Parathyroid adenoma (tissue), 2 donors: ENCODE measurements around the gene SMC2.

Experiments
- H2AFZ ChIP-seq: fragments of 300-600 bp; sonication (generic); one replicate; pipeline ENCODE4 v1.7.0; 2017; ENCODE audit warnings: antibody characterized with exemption, mild to moderate bottlenecking
- H3K27ac ChIP-seq: fragments of 300-600 bp; sonication (generic); one replicate; pipeline ENCODE4 v1.7.0; 2017
- H3K27me3 ChIP-seq: fragments of 300-600 bp; sonication (generic); one replicate; pipeline ENCODE4 v1.7.0; 2017; ENCODE audit warnings: low read length; ENCODE audit not compliant: control insufficient read depth, insufficient read depth
- H3K36me3 ChIP-seq: fragments of 300-600 bp; sonication (generic); one replicate; pipeline ENCODE4 v1.7.0; 2017; ENCODE audit warnings: low read length; ENCODE audit not compliant: control insufficient read depth, insufficient read depth
- H3K4me1 ChIP-seq: fragments of 300-600 bp; sonication (generic); one replicate; pipeline ENCODE4 v1.7.0; 2017; ENCODE audit warnings: control low read depth
- H3K4me2 ChIP-seq: fragments of 300-600 bp; sonication (generic); one replicate; pipeline ENCODE4 v1.7.0; 2017; ENCODE audit warnings: low read length
- H3K4me3 ChIP-seq: fragments of 300-600 bp; sonication (generic); one replicate; pipeline ENCODE4 v1.7.0; 2017; ENCODE audit warnings: low read depth, low read length
- H3K79me2 ChIP-seq: fragments of 300-600 bp; sonication (generic); one replicate; pipeline ENCODE4 v1.7.0; 2017; ENCODE audit warnings: control low read depth
- H3K9ac ChIP-seq: fragments of 300-600 bp; sonication (generic); one replicate; pipeline ENCODE4 v1.7.0; 2017; ENCODE audit warnings: mild to moderate bottlenecking
- H3K9me3 ChIP-seq: fragments of 300-600 bp; sonication (generic); one replicate; pipeline ENCODE4 v1.7.0; 2017; ENCODE audit warnings: low read length; ENCODE audit not compliant: control insufficient read depth
- TF ChIP-seq, protein P1 (sequence below): fragments of 300-600 bp; sonication (generic); IDR thresholded peaks from one replicate; pipeline ENCODE4 v1.7.0; 2017; ENCODE audit warnings: antibody characterized with exemption, mild to moderate bottlenecking
- donor health status: primary hyperparathyroidism.

The SMC2 gene

DNA sequence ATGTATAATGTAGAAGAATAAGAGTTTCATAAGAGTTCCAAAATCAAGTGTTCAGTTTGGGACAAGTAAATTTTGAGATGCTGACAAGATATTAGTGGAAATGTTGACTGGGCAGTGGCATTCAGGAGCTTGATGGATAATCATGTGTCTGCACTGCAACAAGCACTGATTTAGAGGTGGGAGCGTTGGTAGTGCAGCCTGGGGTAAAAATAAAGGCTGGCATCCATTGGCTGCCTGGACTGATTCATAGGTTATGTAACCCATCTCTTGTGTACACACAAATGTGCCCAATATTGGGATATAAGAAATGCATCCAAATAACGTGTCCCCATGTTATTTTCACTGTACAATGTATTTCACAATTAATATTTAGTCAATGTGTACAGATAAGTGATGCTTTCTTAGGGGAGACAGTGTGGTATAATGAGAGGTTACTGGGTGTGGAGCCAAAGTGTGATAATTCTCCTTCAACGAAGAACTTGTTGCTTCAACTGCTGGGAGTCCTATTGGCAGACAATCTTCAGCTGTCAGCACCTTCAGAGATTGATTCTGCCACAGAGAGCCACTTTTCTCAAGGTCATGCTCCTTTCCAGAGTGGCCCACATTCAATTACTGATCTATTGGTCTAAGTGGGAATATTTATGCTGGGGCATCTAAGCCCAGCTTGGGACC is 20.9 kb upstream of the SMC2 start:
- H3K9me3 ChIP-seq, result no peaks in the 10 kb centered on the region
- no peak overlapping the region for H3K27ac ChIP-seq
- no peak overlapping the region for H2AFZ ChIP-seq
- no peak overlapping the region for H3K4me2 ChIP-seq
- H3K4me3 ChIP-seq, result no peak overlapping the region
- TF ChIP-seq, protein P1, sequence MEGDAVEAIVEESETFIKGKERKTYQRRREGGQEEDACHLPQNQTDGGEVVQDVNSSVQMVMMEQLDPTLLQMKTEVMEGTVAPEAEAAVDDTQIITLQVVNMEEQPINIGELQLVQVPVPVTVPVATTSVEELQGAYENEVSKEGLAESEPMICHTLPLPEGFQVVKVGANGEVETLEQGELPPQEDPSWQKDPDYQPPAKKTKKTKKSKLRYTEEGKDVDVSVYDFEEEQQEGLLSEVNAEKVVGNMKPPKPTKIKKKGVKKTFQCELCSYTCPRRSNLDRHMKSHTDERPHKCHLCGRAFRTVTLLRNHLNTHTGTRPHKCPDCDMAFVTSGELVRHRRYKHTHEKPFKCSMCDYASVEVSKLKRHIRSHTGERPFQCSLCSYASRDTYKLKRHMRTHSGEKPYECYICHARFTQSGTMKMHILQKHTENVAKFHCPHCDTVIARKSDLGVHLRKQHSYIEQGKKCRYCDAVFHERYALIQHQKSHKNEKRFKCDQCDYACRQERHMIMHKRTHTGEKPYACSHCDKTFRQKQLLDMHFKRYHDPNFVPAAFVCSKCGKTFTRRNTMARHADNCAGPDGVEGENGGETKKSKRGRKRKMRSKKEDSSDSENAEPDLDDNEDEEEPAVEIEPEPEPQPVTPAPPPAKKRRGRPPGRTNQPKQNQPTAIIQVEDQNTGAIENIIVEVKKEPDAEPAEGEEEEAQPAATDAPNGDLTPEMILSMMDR, result no peak
- H3K36me3 ChIP-seq, result no peaks in the 10 kb centered on the region
- H3K4me1 ChIP-seq, result no peaks in the 10 kb centered on the region
- no peaks in the 10 kb centered on the region for H3K27me3 ChIP-seq
- H3K79me2 ChIP-seq, result no peaks in the 10 kb centered on the region
- H3K9ac ChIP-seq, result no peak overlapping the region

DNA sequence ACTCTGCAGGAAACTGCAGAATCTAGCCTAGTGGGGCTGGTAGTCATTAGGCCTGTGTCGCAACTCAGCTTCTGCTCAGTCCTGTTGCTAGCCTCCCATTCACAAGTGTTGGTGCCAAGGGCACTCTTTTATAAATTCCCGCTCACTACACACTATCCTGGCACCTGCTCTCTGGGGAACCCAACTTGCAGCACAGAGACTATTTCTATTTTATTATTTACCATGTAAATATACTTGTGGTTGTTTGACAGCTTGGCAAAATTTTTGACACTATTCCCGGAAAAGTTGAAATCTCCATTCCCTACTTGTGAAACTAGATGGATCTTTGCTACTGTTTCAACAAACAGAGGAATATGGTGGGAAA is 20.4 kb upstream of the SMC2 start:
- no peaks in the 10 kb centered on the region for H3K9me3 ChIP-seq
- H3K9ac ChIP-seq, result no peak overlapping the region
- H3K4me2 ChIP-seq, result no peak overlapping the region
- no peaks in the 10 kb centered on the region for H3K79me2 ChIP-seq
- H3K27me3 ChIP-seq, result no peaks in the 10 kb centered on the region
- TF ChIP-seq, protein P1, result no peak
- H3K36me3 ChIP-seq, result no peaks in the 10 kb centered on the region
- no peak overlapping the region for H3K4me3 ChIP-seq
- H3K4me1 ChIP-seq, result no peaks in the 10 kb centered on the region
- H3K27ac ChIP-seq, result no peak overlapping the region
- no peak overlapping the region for H2AFZ ChIP-seq

DNA sequence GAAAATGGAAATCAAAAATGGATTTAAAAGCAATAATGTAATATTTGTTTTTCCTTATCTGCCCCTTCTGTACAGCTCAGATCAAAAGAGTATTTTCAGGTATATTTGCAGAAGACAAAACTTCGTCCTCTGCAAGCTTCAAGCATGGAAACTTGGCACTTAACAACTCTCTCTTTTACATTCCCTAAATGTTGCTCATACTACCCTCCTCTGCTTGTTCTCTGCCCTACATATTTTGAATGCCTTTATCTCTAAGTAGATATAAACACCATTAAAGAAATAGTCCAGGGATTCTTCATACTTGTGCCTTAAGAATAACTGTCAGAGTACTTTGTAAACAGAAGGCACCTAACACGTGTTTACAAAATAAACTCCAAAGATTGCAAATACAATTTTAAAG is 19.2 kb upstream of the SMC2 start:
- H2AFZ ChIP-seq, result no peak overlapping the region
- no peak overlapping the region for H3K4me2 ChIP-seq
- no peaks in the 10 kb centered on the region for H3K4me1 ChIP-seq
- no peaks in the 10 kb centered on the region for H3K9me3 ChIP-seq
- no peaks in the 10 kb centered on the region for H3K36me3 ChIP-seq
- TF ChIP-seq, protein P1, result no peak
- H3K27me3 ChIP-seq, result no peaks in the 10 kb centered on the region
- H3K27ac ChIP-seq, result no peak overlapping the region
- H3K4me3 ChIP-seq, result no peak overlapping the region
- H3K9ac ChIP-seq, result no peak overlapping the region
- no peaks in the 10 kb centered on the region for H3K79me2 ChIP-seq

DNA sequence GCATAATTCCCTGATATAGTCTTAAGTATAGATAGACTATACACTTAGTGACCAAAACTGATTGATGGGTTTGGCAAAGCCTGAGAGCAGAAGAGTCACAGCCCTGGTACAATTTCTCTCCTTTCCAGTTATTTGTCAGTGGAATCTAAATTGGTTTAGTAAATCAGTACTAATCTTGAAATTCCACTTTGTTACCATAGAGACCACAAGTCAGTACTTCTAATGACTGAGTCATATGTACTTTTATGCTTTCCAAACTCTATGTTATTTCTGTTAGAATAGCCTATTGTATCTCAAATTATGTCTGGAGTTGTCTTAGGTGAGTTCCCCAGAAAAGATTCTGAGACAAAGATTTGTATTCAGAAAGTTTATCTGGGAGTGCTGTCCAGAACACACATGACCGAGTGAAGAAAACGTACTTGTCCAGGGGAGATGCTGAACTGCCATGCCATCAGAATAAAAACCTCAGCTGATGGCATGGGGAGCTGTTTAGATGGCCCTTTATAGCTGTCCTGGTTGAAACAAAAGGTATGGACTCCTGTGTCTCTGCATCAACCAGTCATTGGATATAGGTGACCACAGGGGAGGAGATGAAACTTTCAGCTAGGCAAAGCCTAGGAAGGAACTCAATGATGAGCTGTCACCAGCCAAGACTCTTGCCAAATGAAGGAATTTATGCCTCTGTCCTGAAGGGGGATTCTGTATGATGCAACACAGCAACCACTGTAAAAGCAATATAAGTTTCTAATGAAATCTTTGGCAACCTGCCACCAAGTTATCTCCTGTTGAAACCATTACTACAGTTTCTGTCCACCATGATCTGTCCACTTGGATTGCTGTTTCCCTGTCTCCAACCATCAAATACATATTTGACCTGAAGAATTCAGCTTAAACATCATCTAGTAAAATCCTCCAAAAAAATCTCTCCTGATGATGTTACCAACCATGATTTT is 18.0 kb upstream of the SMC2 start:
- no peaks in the 10 kb centered on the region for H3K27me3 ChIP-seq

More for the DNA sequence above, 18.0 kb upstream of the SMC2 start:
- TF ChIP-seq, protein P1, result no peak
- Histone ChIP-seq H3K4me1 (no peaks in the 10 kb centered on the region), H3K4me2 (no peak overlapping the region), H3K9me3 (no peaks in the 10 kb centered on the region), H3K4me3 (no peak overlapping the region), H2AFZ (no peak overlapping the region), H3K27ac (no peak overlapping the region), H3K9ac (no peak overlapping the region), H3K36me3 (no peaks in the 10 kb centered on the region), H3K79me2 (no peaks in the 10 kb centered on the region)
